Measurements from ENCODE around the gene ARHGAP45.

ARHGAP45 gene

DNA sequence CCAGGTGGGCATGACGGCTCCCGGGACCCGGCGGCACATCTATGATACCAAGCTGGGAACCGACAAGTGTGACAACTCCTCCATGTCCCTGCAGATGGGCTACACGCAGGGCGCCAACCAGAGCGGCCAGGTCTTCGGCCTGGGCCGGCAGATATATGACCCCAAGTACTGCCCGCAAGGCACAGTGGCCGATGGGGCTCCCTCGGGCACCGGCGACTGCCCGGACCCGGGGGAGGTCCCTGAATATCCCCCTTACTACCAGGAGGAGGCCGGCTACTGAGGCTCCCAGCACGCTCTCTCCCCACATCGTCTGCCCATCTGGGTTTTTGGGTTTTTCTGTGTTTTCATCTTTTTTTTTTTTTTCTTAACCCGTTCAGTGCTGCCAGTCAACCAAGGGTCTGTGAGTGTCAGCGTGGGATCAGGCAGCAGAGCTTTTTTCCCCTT is 29.3 kb upstream of the ARHGAP45 start:
- no peak overlapping the region for H3K4me3 ChIP-seq (ENCODE audit: low read depth, low read length)

DNA sequence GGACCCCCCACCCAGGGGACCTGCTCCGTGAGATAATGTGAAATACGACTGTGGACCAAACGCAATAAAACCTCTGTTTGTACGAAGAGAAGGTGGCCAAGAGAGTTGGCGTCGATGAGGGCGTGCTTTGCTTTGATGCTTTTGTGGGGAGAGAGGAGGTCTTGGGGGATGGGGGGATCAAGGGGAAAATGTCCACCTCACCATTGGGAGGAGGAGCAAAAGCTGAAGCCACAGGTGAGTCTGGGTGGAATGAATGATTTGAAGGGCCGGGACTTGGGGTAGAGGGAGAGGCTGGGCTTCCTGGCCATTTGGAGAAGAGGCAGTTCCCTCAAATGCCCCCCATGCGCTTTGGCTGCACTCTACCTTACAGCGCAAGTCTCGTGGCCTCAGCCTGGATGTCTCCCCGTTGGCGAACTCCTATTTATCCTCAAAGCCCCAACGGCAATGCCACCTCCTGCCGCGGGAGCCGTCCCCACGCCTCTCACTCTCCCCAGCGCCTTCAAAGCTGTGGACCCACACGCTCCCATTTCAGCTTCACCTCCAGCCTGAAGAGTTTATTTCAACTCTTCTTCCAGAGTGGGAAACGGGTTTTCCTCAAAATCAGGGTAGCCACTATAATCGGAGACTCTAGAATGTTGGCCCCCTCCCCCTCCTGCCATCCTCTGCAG is 27.9 kb upstream of the ARHGAP45 start:
- H3K4me3 ChIP-seq (ENCODE audit: low read depth, low read length) = no peak overlapping the region

DNA sequence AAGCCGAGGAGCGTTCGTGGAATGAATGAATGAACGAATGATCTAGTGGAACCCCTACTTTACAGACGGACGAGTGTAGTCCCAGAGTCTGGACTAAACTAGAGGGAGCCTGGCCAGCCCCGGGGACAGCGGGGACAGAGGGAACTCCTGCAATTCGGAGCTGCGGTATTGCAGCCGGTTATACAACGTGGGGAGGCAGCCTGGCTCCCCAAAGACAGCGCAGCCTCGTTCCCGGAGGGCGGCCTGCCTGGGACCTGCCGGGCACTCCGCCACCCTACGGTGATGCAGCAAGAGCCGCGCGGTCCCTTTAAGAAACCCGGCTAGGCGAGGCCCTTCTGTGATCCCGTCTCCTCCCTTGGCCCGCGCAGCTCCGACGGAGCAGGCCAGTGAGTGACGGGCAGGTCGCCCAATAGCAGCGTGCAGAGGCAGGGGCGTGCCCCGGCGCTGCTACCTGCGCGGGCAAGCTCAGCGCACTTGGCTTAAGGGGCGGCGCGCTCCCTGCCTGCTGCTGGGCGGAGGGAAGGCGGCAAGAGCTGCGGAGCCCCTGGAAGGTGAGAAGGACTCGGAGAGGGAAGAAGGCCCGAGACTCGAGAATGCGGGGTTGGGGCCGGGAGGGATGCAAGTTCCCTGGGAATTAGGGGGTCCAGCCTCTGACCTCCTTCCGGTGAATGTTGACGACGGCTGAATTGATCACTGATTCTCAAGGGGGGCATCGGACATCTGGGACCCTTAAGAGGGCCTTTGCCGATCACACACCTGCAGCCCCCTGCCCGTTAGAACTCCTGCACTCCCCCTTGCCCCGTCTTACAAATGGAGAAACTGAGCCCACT is 27.1 kb upstream of the ARHGAP45 start, which contains the start of gene ABCA7:
Gene ABCA7, plus strand, starts transcription at position 462 of the 830 bp plus-strand sequence. CDS start 1,255 bp downstream, outside the sequence.
- H3K4me3 ChIP-seq (ENCODE audit: low read depth, low read length) = peak within 1 kb of the TSS; percentile 53

DNA sequence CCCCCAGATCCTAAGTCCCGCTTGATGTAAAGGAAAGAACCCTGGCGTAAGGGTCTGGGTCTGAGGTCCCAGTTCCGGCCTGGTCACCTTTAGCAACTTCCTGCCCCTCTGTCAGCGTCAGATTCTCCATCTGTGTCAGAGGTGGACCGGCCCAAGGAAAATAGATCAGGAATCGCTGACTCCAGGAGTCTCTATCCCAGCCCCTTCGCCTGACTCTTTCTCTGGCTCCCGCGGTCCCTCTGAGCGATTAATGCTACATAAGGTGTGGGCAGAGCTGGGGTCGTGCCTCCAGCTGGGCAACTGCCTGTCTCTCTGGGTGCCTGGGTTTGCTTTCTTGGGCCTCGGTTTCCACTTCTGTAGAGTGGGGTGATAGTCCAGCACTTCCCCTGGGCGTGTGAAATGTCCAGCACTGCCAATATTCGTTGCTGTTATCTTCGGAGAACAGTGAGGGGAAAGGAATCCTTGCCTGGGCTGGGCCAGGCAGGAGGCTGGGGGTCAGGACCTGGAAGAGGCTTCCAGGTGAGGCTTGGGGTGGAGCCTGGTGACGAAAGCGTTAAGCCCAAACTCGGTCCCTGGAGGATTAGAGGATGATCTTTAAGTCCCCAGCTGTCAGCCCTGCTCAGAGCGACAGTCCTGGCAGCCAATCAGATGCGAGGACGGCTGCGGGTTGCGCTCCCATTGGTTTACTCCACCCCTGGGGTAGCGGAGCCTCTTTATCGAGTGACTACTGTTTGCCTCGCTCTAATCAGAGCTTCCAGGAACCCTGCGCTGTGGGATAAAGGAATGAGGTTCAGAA is 26.3 kb upstream of the ARHGAP45 start:
- H3K4me3 ChIP-seq (ENCODE audit: low read depth, low read length) = peak overlapping the region; percentile 53

DNA sequence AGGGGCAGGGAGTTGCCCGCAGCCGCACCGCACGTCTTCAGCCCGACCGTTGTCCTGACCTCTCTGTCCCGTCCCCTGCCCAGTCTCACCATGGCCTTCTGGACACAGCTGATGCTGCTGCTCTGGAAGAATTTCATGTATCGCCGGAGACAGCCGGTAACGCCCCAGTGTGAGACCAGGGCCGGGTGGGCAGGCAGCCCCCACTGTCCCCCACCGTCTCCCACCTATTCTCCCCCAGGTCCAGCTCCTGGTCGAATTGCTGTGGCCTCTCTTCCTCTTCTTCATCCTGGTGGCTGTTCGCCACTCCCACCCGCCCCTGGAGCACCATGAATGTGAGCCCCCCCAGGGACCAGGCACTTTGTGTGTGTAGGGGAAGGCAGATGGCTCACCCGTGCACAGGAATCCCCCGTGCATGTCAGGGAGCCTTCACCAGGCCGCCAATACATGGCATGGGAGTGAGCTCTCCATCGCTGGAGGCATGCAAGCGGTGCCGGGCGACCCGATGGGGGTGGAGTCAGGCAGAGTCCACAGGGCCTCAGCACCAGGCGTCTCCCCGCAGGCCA is 25.6 kb upstream of the ARHGAP45 start:
- no peak overlapping the region for H3K4me3 ChIP-seq (ENCODE audit: low read depth, low read length)

DNA sequence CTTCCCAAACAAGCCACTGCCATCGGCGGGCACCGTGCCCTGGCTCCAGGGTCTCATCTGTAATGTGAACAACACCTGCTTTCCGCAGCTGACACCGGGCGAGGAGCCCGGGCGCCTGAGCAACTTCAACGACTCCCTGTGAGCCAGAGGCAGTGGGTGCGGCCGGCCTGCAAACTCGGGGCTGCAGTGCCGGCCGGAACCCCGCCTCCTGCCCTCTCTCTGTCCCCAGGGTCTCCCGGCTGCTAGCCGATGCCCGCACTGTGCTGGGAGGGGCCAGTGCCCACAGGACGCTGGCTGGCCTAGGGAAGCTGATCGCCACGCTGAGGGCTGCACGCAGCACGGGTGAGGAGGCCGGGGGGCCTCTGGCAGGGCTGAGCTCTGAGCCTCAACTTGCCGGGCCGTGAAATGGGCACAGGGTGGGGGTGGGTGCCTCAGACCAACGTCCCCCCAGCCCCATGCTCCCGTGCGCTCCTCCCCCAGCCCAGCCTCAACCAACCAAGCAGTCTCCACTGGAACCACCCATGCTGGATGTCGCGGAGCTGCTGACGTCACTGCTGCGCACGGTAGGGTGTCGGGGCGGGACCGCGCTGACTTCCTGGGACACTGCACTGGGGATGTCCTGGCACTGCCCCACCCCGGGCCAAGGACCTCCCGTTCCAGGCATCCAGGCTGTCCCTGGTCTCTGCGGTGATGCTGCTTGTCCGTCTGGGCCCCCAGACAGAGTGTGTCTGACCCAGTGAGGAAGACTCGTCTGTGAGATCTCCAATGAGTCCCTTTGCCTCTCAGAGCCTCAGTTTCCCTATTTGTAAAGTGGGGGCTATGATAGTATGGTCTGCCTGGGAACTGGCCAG is 24.9 kb upstream of the ARHGAP45 start:
- H3K4me3 ChIP-seq (ENCODE audit: low read depth, low read length) = no peak overlapping the region

DNA sequence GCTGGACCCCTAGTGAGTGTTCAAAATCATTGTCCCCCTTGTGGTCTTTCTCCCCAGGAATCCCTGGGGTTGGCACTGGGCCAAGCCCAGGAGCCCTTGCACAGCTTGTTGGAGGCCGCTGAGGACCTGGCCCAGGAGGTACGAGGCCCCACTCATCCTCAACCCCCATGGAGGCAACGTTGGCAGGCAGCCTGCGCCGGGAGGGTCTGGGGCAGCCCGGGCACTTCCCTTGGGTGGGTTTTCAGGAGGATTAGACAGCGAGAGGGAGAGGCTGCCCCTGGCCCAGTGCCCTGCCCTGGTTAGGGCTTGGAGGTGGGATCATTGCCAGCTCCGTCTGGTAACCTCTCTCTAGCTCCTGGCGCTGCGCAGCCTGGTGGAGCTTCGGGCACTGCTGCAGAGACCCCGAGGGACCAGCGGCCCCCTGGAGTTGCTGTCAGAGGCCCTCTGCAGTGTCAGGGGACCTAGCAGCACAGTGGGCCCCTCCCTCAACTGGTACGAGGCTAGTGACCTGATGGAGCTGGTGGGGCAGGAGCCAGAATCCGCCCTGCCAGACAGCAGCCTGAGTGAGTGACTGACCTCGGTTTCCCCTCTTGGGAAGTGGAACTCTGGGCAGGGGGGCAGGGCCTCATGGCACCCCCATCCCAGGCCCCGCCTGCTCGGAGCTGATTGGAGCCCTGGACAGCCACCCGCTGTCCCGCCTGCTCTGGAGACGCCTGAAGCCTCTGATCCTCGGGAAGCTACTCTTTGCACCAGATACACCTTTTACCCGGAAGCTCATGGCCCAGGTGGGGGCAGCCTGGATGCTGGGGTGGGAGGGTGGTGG is 24.1 kb upstream of the ARHGAP45 start:
- H3K4me3 ChIP-seq (ENCODE audit: low read depth, low read length) = no peak overlapping the region

DNA sequence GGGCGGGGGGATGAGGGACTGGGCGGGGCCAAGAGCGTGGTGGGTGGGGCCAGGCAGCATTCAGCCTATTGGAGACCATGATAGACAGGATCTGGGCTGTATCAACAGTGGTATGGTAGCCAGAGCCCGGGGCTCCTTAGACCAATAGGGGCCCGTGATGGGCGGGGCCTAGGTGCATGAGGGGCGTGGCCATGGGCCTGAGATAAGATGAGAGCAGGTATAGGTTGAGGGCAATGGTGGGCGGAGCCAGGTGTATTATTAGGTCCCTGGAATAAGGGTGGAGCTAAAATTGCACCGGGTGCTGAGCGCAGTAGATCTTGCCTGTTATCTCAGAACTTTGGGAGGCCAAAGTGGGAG is 21.7 kb upstream of the ARHGAP45 start:
- no peak overlapping the region for H3K4me3 ChIP-seq (ENCODE audit: low read depth, low read length)

DNA sequence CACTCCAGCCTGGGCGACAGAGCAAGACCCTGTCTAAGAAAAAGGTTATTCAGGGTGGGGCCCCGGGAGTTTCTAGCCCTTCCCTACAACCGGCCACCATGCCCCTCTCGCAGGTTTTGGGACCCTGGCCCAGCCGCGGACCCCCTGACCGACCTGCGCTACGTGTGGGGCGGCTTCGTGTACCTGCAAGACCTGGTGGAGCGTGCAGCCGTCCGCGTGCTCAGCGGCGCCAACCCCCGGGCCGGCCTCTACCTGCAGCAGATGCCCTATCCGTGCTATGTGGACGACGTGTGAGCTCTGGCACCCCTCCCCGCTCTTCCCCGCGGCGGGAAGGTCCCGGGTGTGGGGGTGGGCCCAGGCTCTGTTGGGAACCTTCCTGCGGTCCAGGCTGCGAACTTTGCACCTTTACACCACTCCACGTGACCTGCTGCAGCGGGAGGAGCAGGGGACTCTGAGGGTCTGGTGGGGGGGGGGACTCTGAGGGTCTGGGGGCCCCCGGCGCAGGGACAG is 20.8 kb upstream of the ARHGAP45 start:
- no peak overlapping the region for H3K4me3 ChIP-seq (ENCODE audit: low read depth, low read length)

DNA sequence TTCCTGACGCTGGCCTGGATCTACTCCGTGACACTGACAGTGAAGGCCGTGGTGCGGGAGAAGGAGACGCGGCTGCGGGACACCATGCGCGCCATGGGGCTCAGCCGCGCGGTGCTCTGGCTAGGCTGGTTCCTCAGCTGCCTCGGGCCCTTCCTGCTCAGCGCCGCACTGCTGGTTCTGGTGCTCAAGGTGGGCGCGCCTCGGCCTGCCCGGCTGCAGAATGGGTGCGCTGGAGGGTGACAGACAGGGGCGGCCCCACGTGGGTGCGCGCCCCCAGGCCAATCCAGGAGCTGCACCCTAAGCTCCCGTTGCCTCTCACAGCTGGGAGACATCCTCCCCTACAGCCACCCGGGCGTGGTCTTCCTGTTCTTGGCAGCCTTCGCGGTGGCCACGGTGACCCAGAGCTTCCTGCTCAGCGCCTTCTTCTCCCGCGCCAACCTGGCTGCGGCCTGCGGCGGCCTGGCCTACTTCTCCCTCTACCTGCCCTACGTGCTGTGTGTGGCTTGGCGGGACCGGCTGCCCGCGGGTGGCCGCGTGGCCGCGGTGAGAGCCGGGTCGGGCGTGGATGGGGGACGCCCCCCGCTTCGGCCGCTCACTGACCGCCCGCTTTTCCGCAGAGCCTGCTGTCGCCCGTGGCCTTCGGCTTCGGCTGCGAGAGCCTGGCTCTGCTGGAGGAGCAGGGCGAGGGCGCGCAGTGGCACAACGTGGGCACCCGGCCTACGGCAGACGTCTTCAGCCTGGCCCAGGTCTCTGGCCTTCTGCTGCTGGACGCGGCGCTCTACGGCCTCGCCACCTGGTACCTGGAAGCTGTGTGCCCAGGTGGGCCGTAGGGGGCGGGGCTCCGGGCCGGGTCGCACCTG is 19.9 kb upstream of the ARHGAP45 start:
- H3K4me3 ChIP-seq (ENCODE audit: low read depth, low read length) = no peak overlapping the region

DNA sequence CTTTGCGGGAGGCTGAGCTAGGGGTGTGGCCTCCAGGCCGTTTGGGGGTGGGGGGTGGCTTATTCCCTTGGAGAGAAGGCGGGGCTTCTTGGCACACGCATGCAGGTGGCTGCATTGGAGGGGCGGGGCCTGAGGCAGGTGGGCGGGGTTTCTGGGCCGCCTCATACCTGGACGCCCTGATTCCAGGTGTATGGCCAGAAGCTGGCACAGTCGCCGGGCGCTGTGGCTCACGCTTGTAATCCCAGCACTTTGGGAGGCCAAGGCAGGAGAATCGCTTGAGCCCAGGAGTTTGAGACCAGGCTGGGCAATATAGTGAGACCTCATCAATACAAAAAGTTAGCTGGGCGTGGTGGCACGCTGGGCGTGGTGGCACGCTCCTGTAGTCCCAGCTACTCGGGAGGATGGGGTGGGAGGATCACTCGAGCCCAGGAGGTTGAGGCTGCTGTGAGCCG is 19.2 kb upstream of the ARHGAP45 start:
- no peak overlapping the region for H3K4me3 ChIP-seq (ENCODE audit: low read depth, low read length)

DNA sequence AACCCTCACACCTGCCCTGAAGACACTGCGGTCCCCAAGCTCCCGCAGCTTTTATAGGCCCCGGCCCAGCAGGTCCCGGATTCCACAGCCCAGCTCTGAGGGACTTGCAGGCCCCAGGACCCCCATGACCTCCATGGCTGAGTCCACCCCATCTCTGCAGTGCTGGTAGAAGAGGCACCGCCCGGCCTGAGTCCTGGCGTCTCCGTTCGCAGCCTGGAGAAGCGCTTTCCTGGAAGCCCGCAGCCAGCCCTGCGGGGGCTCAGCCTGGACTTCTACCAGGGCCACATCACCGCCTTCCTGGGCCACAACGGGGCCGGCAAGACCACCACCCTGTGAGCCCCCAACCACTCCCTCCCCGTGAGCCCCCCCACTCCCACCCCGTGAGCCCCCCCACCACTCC is 17.9 kb upstream of the ARHGAP45 start:
- H3K4me3 ChIP-seq (ENCODE audit: low read depth, low read length) = no peak overlapping the region

DNA sequence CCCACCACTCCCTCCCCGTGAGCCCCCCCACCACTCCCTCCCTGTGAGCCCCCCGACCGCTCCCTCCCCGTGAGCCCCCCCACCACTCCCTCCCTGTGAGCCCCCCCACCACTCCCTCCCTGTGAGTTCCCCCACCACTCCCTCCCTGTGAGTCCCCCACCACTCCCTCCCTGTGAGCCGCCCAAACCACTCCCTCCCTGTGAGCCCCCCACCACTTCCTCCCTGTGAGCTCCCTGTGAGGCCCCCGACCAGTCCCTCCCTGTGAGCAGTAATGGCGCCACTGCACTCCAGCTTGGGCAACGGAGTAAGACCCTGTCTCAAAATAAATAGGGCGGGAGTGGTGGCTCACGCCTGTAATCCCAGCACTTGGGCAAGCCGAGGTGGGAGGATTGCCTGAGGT is 17.2 kb upstream of the ARHGAP45 start:
- no peak overlapping the region for H3K4me3 ChIP-seq (ENCODE audit: low read depth, low read length)

DNA sequence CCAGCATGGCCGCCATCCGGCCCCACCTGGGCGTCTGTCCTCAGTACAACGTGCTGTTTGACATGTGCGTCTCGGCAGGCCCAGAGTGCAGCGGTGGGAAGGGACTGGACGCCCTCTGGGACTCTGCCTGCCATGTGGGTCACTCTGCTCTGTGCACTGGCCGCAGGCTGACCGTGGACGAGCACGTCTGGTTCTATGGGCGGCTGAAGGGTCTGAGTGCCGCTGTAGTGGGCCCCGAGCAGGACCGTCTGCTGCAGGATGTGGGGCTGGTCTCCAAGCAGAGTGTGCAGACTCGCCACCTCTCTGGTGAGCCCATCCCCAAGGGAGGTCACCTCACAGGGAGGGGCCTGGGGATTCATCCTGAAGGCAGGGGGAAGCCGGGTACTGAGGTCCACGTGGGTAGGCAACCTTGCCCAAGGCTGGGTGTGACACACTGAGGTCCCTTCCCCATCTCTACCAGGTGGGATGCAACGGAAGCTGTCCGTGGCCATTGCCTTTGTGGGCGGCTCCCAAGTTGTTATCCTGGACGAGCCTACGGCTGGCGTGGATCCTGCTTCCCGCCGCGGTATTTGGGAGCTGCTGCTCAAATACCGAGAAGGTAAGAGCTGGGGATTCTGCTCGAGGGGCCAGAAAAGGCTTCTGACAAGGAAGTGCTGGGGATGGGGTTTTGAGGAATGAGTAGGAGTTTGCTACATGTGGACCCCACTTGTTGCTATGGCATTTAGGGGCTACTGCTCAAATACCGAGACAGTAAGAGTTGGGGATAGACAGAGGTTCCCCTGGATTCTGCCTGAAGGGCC is 15.8 kb upstream of the ARHGAP45 start:
- no peak overlapping the region for H3K4me3 ChIP-seq (ENCODE audit: low read depth, low read length)

DNA sequence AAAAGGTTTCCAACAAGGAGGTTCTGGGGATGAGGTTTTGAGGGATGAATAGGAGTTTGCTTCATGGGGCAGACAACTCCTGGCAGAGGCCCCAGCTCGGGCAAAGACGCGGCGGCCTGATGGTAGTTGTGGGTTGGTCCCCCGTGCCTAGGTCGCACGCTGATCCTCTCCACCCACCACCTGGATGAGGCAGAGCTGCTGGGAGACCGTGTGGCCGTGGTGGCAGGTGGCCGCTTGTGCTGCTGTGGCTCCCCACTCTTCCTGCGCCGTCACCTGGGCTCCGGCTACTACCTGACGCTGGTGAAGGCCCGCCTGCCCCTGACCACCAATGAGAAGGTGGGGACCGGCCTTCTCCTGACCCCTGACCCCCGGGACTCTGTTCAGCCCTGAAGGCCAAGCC is 15.2 kb upstream of the ARHGAP45 start:
- no peak overlapping the region for H3K4me3 ChIP-seq (ENCODE audit: low read depth, low read length)

DNA sequence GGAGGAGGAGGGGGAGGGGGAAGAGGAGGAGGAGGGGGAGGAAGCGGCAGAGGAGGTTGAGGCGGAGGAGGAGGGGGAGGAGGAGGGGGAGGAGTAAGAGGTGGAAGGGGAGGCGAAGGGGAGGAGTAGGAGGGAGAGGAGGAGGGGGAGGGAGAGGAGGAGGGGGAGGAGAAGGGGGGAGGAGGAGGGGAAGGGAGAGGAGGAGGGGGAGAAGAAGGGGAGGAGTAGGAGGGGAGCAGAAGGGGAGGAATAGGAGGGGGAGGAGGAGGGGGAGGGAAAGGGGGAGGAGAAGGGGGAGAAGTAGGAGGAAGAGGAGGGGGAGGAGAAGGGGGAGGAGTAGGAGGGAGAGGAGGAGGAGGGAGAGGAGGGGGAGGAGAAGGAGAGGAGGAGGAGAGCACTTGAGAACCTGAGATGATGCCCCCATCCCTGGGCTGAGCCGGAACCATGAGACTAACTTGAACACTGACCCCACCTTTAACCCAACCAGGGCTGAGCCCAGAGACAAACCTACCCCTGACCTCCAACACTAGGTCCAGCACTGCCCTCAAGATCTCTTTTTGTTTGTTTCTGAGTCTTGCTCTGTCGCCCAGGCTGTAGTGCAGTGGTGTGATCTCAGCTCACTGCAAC is 14.5 kb upstream of the ARHGAP45 start:
- no peak overlapping the region for H3K4me3 ChIP-seq (ENCODE audit: low read depth, low read length)
